CD4-positive, alpha-beta T cell treated with Interferon gamma for 1 hour (primary cell): ENCODE measurements around the gene CDHR1.
A peak's percentile ranks its signal among the peaks of the same experiment; 100 is the strongest.
"Not testable (repeated sequence)": the region's sequence is repeated elsewhere in the genome, so short reads cannot be mapped to it uniquely, and the experiment has no call there.

Experiments used
- DNase-seq: peaks from one replicate; pipeline ENCODE4 v3.0.0-alpha.2; 2020

CDHR1 gene

GRCh38 chr10:84194424-84195043 is at the start of gene CDHR1:
TSS of gene CDHR1 (plus strand) at chr10:84194537. CDS start at chr10:84194761, 224 bp downstream.
- DNase-seq, result peak; percentile 58

- DNase-seq, result no peak
Observed at GRCh38 chr10:84147347-84147746, 47.0 kb upstream of the CDHR1 start.

GRCh38 chr10:84148006-84148597 is 46.2 kb upstream of the CDHR1 start:
- DNase-seq, result not testable (repeated sequence)

GRCh38 chr10:84149854-84150253 is 44.5 kb upstream of the CDHR1 start:
- no peak for DNase-seq

- DNase-seq, result no peak
Observed at GRCh38 chr10:84152769-84153168, 41.6 kb upstream of the CDHR1 start.

GRCh38 chr10:84155521-84155920 is 38.8 kb upstream of the CDHR1 start:
- no peak for DNase-seq

GRCh38 chr10:84156009-84156408 is 38.3 kb upstream of the CDHR1 start:
- DNase-seq, result no peak

GRCh38 chr10:84156768-84157167 is 37.6 kb upstream of the CDHR1 start:
- peak; percentile 72 for DNase-seq

GRCh38 chr10:84158061-84158460 is 36.3 kb upstream of the CDHR1 start:
- DNase-seq, result no peak

GRCh38 chr10:84158550-84158949 is 35.8 kb upstream of the CDHR1 start:
- no peak for DNase-seq

- no peak for DNase-seq
Observed at GRCh38 chr10:84159076-84159685, 35.2 kb upstream of the CDHR1 start.

- no peak for DNase-seq
Observed at GRCh38 chr10:84160663-84161362, 33.5 kb upstream of the CDHR1 start.

- DNase-seq, result no peak
Observed at GRCh38 chr10:84163996-84164395, 30.3 kb upstream of the CDHR1 start.

- no peak for DNase-seq
Observed at GRCh38 chr10:84164442-84164841, 29.9 kb upstream of the CDHR1 start.

GRCh38 chr10:84166620-84167288 is 27.6 kb upstream of the CDHR1 start:
- no peak for DNase-seq

GRCh38 chr10:84167289-84167653 is 27.1 kb upstream of the CDHR1 start:
- not testable (repeated sequence) for DNase-seq

- DNase-seq, result not testable (repeated sequence)
Observed at GRCh38 chr10:84168382-84168781, 26.0 kb upstream of the CDHR1 start.

- DNase-seq, result not testable (repeated sequence)
Observed at GRCh38 chr10:84171237-84171636, 23.1 kb upstream of the CDHR1 start.

- not testable (repeated sequence) for DNase-seq
Observed at GRCh38 chr10:84171700-84172466, 22.5 kb upstream of the CDHR1 start.

GRCh38 chr10:84172467-84173356 is 21.6 kb upstream of the CDHR1 start:
- no peak for DNase-seq

GRCh38 chr10:84173501-84173929 is 20.8 kb upstream of the CDHR1 start, which contains the start of gene GPR15LG:
TSS of gene GPR15LG (plus strand) at chr10:84173801. CDS start at chr10:84173852, 51 bp downstream.
- DNase-seq, result no peak
